ENCODE results near the gene SEMA4B. TPM values are rescaled to one million over a fixed set of nuclear protein-coding genes. Genes with fewer than 3 reads are reported as not detected.

SEMA4B gene
- total RNA-seq, 1 experiment from 2014 or later: 32.5 TPM

GRCh38 chr15:90227816-90228772 lies 27.0 kb downstream of the SEMA4B start:
- Histone ChIP-seq H2BK20ac (ENCODE audit: low read depth, low read length, poor library complexity, severe bottlenecking) (no peak overlapping the region), H2BK12ac (ENCODE audit: insufficient read length, low read depth, low read length) (no peak overlapping the region), H3K79me2 (ENCODE audit: insufficient read depth, low read length) (no peaks in the 10 kb centered on the region), H3K27me3 (ENCODE audit: insufficient read depth, low read length) (no peaks in the 10 kb centered on the region), H2BK5ac (ENCODE audit: insufficient read length, low read length) (no peak overlapping the region), H4K20me1 (ENCODE audit: control insufficient read depth, insufficient read depth, insufficient read length) (no peaks in the 10 kb centered on the region), H2BK120ac (ENCODE audit: low read depth, low read length, poor library complexity, severe bottlenecking) (no peak overlapping the region), H3K23me2 (ENCODE audit: insufficient read length, low read depth, low read length, poor library complexity, severe bottlenecking) (peaks cover 3% of the 10 kb centered on the region), H3K9me3 (ENCODE audit: control insufficient read depth, low read depth, low read length) (no peaks in the 10 kb centered on the region), H3K4me2 (ENCODE audit: insufficient read depth, insufficient read length, low read length) (no peak overlapping the region), H3K27ac (ENCODE audit: insufficient read length, low read depth, low read length) (no peak overlapping the region), H3K23ac (ENCODE audit: insufficient read length, low read depth, low read length) (no peak overlapping the region), H3K79me1 (ENCODE audit: insufficient read depth, low read depth, low read length, poor library complexity, severe bottlenecking) (no peaks in the 10 kb centered on the region), H3K14ac (ENCODE audit: insufficient read depth, low read length) (no peak overlapping the region), H4K91ac (ENCODE audit: insufficient read length, low read depth, low read length) (no peak overlapping the region), H2BK15ac (ENCODE audit: low read depth, low read length) (no peak overlapping the region), H3K4ac (ENCODE audit: low read depth, low read length) (no peak overlapping the region), H3T11ph (ENCODE audit: low read length) (no peak overlapping the region), H4K5ac (ENCODE audit: insufficient read length, low read depth, low read length) (no peak overlapping the region), H2AK5ac (ENCODE audit: insufficient read length, low read length) (no peak overlapping the region), H4K8ac (replicated peaks; ENCODE audit: insufficient read length, low read depth, low read length) (no peak overlapping the region), H3K56ac (ENCODE audit: insufficient read length, low read depth, low read length) (no peak overlapping the region), H3K18ac (ENCODE audit: insufficient read length, low read depth, low read length) (no peak overlapping the region), H2AFZ (ENCODE audit: low read length) (no peak overlapping the region), H3K9ac (ENCODE audit: extremely low read depth, insufficient read length, low read length) (no peak overlapping the region), H3K4me1 (ENCODE audit: insufficient read depth, low read length) (no peaks in the 10 kb centered on the region)
- Mint-ChIP-seq H3K9me3 (no peaks in the 10 kb centered on the region), H3K27ac (no peak overlapping the region), H3K4me3 (no peak overlapping the region), H3K36me3 (ENCODE audit: insufficient read depth in 1 of 3, low read depth in 3 of 3) (peaks cover 30 to 65% (median 53%) of the 10 kb centered on the region in 3 experiments), H3K27me3 (ENCODE audit: low read depth) (peaks cover 1% of the 10 kb centered on the region; the same call in 1 of the 2 replicates), H3K4me1 (peaks cover 6 to 8% of the 10 kb centered on the region in 2 experiments)
- DNase-seq: no peak
- no CpG with 5 or more reads among the region's 38 CpGs for WGBS (ENCODE audit: extremely low coverage, insufficient read length, low lambda C conversion rate)
- no peak for TF ChIP-seq CTCF (conservative IDR thresholded peaks at IDR 0.05)

Measured in H9 (cell line).